HUES6 (cell line): Measurements from ENCODE around the gene RGS3.

Experiments
- H3K27ac ChIP-seq: 2 replicates; pipeline ENCODE4 v1.7.0; 2013; ENCODE audit warnings: low read depth, mild to moderate bottlenecking, low read length, inconsistent platforms
- H3K27me3 ChIP-seq: 2 replicates; pipeline ENCODE4 v1.6.1; 2013; ENCODE audit warnings: low read length; ENCODE audit not compliant: control insufficient read depth, insufficient read depth
- H3K36me3 ChIP-seq: 2 replicates; pipeline ENCODE4 v1.6.1; 2013; ENCODE audit warnings: low read length; ENCODE audit not compliant: control insufficient read depth, insufficient read depth
- H3K4me1 ChIP-seq: 2 replicates; pipeline ENCODE4 v1.6.1; 2013; ENCODE audit warnings: low read length; ENCODE audit not compliant: control insufficient read depth, insufficient read depth
- H3K4me3 ChIP-seq: 2 replicates; pipeline ENCODE4 v1.5.1; 2013; ENCODE audit warnings: low read depth, low read length
- H3K9ac ChIP-seq: one replicate; pipeline ENCODE4 v1.6.1; 2013; ENCODE audit warnings: mild to moderate bottlenecking, low read length
- H3K9me3 ChIP-seq: 2 replicates; pipeline ENCODE4 v1.6.1; 2013; ENCODE audit warnings: low read depth, low read length; ENCODE audit not compliant: control insufficient read depth, insufficient read depth

Gene RGS3

GRCh38 chr9:113589890-113590289, 126.4 kb downstream of the RGS3 start:
- H3K4me1 ChIP-seq, result peaks cover 30% of the 10 kb centered on the region

GRCh38 chr9:113590389-113590788, 126.9 kb downstream of the RGS3 start:
- Histone ChIP-seq H3K4me1 (peaks cover 35% of the 10 kb centered on the region), H3K27ac (no peak overlapping the region)

More at GRCh38 chr9:113589890-113590289, 126.4 kb downstream of the RGS3 start:
- Histone ChIP-seq H3K36me3 (peaks cover 4% of the 10 kb centered on the region; the same call in 1 of the 2 replicates), H3K27ac (no peak overlapping the region), H3K27me3 (no peaks in the 10 kb centered on the region), H3K9me3 (no peaks in the 10 kb centered on the region), H3K4me3 (no peak overlapping the region), H3K9ac (no peak overlapping the region)

GRCh38 chr9:113590991-113591898, 127.7 kb downstream of the RGS3 start:
- H3K9me3 ChIP-seq, result no peaks in the 10 kb centered on the region
- H3K27me3 ChIP-seq, result no peaks in the 10 kb centered on the region
- H3K4me1 ChIP-seq, result peaks cover 39% of the 10 kb centered on the region
- no peak overlapping the region for H3K27ac ChIP-seq
- no peak overlapping the region for H3K4me3 ChIP-seq
- H3K36me3 ChIP-seq, result peaks cover 14% of the 10 kb centered on the region
- no peak overlapping the region for H3K9ac ChIP-seq

More at GRCh38 chr9:113590389-113590788, 126.9 kb downstream of the RGS3 start:
- H3K36me3 ChIP-seq, result peaks cover 7% of the 10 kb centered on the region
- H3K9ac ChIP-seq, result no peak overlapping the region
- no peak overlapping the region for H3K4me3 ChIP-seq
- no peaks in the 10 kb centered on the region for H3K9me3 ChIP-seq
- H3K27me3 ChIP-seq, result no peaks in the 10 kb centered on the region

GRCh38 chr9:113591899-113592625, 128.5 kb downstream of the RGS3 start:
- Histone ChIP-seq H3K4me1 (peaks cover 39% of the 10 kb centered on the region), H3K27ac (no peak overlapping the region), H3K9me3 (no peaks in the 10 kb centered on the region)

GRCh38 chr9:113592876-113593575, 129.5 kb downstream of the RGS3 start:
- H3K9me3 ChIP-seq, result no peaks in the 10 kb centered on the region
- peak overlapping the region; percentile 31 for H3K9ac ChIP-seq
- peaks cover 32% of the 10 kb centered on the region for H3K36me3 ChIP-seq
- peak overlapping the region; percentile 68 for H3K4me3 ChIP-seq
- peaks cover 33% of the 10 kb centered on the region for H3K4me1 ChIP-seq
- H3K27me3 ChIP-seq, result no peaks in the 10 kb centered on the region
- peak overlapping the region; percentile 60; the same call in 1 of the 2 replicates for H3K27ac ChIP-seq

More at GRCh38 chr9:113591899-113592625, 128.5 kb downstream of the RGS3 start:
- peaks cover 23% of the 10 kb centered on the region for H3K36me3 ChIP-seq
- no peaks in the 10 kb centered on the region for H3K27me3 ChIP-seq
- H3K4me3 ChIP-seq, result no peak overlapping the region
- H3K9ac ChIP-seq, result no peak overlapping the region

- peak overlapping the region; percentile 76 for H3K9ac ChIP-seq
- peak overlapping the region; percentile 68 for H3K4me3 ChIP-seq
- H3K27ac ChIP-seq, result peak overlapping the region; percentile 60; the same call in 1 of the 2 replicates
- peaks cover 33% of the 10 kb centered on the region for H3K36me3 ChIP-seq
- H3K4me1 ChIP-seq, result peaks cover 33% of the 10 kb centered on the region
- no peaks in the 10 kb centered on the region for H3K27me3 ChIP-seq
- H3K9me3 ChIP-seq, result no peaks in the 10 kb centered on the region
Measured at GRCh38 chr9:113593682-113594281, 130.3 kb downstream of the RGS3 start.

- peak overlapping the region; percentile 76 for H3K9ac ChIP-seq
- H3K9me3 ChIP-seq, result no peaks in the 10 kb centered on the region
- H3K36me3 ChIP-seq, result peaks cover 33% of the 10 kb centered on the region
- no peaks in the 10 kb centered on the region for H3K27me3 ChIP-seq
- peak overlapping the region; percentile 21; the same call in 1 of the 2 replicates for H3K27ac ChIP-seq
- peaks cover 34% of the 10 kb centered on the region for H3K4me1 ChIP-seq
- peak overlapping the region; percentile 68 for H3K4me3 ChIP-seq
Measured at GRCh38 chr9:113594484-113595299, 131.2 kb downstream of the RGS3 start.

- Histone ChIP-seq H3K9me3 (no peaks in the 10 kb centered on the region), H3K27ac (no peak overlapping the region; the same call in 1 of the 2 replicates), H3K27me3 (no peaks in the 10 kb centered on the region), H3K36me3 (peaks cover 33% of the 10 kb centered on the region), H3K4me1 (peaks cover 38% of the 10 kb centered on the region), H3K4me3 (no peak overlapping the region), H3K9ac (no peak overlapping the region)
Measured at GRCh38 chr9:113596616-113597320, 133.2 kb downstream of the RGS3 start.

GRCh38 chr9:113597390-113598241, 134.1 kb downstream of the RGS3 start:
- peaks cover 41% of the 10 kb centered on the region for H3K4me1 ChIP-seq
- H3K9ac ChIP-seq, result no peak overlapping the region
- H3K36me3 ChIP-seq, result peaks cover 33% of the 10 kb centered on the region
- H3K9me3 ChIP-seq, result no peaks in the 10 kb centered on the region
- H3K4me3 ChIP-seq, result no peak overlapping the region
- H3K27me3 ChIP-seq, result no peaks in the 10 kb centered on the region
- no peak overlapping the region for H3K27ac ChIP-seq
